Smooth muscle cell (in vitro differentiated cells): Measurements from ENCODE around the gene ERBIN. TPM values are rescaled to one million over a fixed set of nuclear protein-coding genes. Genes with fewer than 3 reads are reported as not detected.

Experiments used
- DNase-seq: peaks from one replicate; lab custom pipeline; 2025; ENCODE audit not compliant: unreplicated experiment; lab: John Stamatoyannopoulos, UW
- H2AFZ ChIP-seq: fragments of 200-600 bp; sonication (generic); 2 replicates; pipeline ENCODE4 v1.6.0; 2016; ENCODE audit warnings: antibody characterized with exemption, low read depth, mild to moderate bottlenecking
- H3F3A ChIP-seq: fragments of 200-600 bp; sonication (generic); 2 replicates; pipeline ENCODE4 v1.6.0; 2017; ENCODE audit warnings: antibody characterized with exemption, low read depth
- H3K27ac ChIP-seq: fragments of 200-600 bp; sonication (generic); 2 replicates; pipeline ENCODE4 v1.5.1; 2016; ENCODE audit warnings: low read depth, mild to moderate bottlenecking
- H3K27me3 ChIP-seq: fragments of 200-600 bp; sonication (generic); 2 replicates; pipeline ENCODE4 v1.6.1; 2016; ENCODE audit warnings: low read depth, mild to moderate bottlenecking
- H3K36me3 ChIP-seq: fragments of 200-600 bp; sonication (generic); 2 replicates; pipeline ENCODE4 v1.5.1; 2016; ENCODE audit warnings: low read depth
- H3K4me1 ChIP-seq: fragments of 200-600 bp; sonication (generic); 2 replicates; pipeline ENCODE4 v1.5.1; 2016; ENCODE audit warnings: low read depth
- H3K4me2 ChIP-seq: fragments of 200-600 bp; sonication (generic); 2 replicates; pipeline ENCODE4 v1.6.0; 2016; ENCODE audit warnings: mild to moderate bottlenecking
- H3K4me3 ChIP-seq: fragments of 200-600 bp; sonication (generic); 2 replicates; pipeline ENCODE4 v1.5.1; 2016; ENCODE audit warnings: mild to moderate bottlenecking
- H3K79me2 ChIP-seq: fragments of 200-600 bp; sonication (generic); 2 replicates; pipeline ENCODE4 v1.6.0; 2016; ENCODE audit warnings: low read depth, mild to moderate bottlenecking
- H3K9ac ChIP-seq: fragments of 200-600 bp; sonication (generic); 2 replicates; pipeline ENCODE4 v1.6.0; 2016; ENCODE audit warnings: low read depth
- H3K9me3 ChIP-seq: fragments of 200-600 bp; sonication (generic); replicated peaks from 2 replicates; pipeline ENCODE4 v1.5.1; 2016; ENCODE audit warnings: low read depth
- H4K20me1 ChIP-seq: fragments of 200-600 bp; sonication (generic); 2 replicates; pipeline ENCODE4 v1.6.0; 2016; ENCODE audit warnings: low read depth
- WGBS: methylation state at CpG from one replicate; pipeline ENCODE4 v1.1.7; 2016; ENCODE audit warnings: low lambda C conversion rate; 5-methylcytosine and 5-hydroxymethylcytosine counted together
- polyA plus RNA-seq: library from polyadenylated mRNA; unstranded; fragments of >200 nt; fragmentation: Nextera tagmentation; extraction: Ambion mirVana; gene quantifications from 2 replicates; pipeline ENCODE4 v1.2.1, GENCODE V29; 2016
- total RNA-seq: library from RNA; depleted of rRNA; stranded (reverse); fragments of >200 nt; gene quantifications from 2 replicates; pipeline ENCODE4 v1.2.3, GENCODE V29; 2014
- TF ChIP-seq, protein P1 (sequence below): fragments of 200-600 bp; sonication (generic); IDR thresholded peaks from 2 replicates; pipeline ENCODE4 v1.5.1; 2017; ENCODE audit warnings: borderline replicate concordance, mild to moderate bottlenecking, antibody characterized with exemption; ENCODE audit not compliant: insufficient read depth, poor library complexity, severe bottlenecking

The ERBIN gene
- total and polyA plus RNA-seq, 2 experiments from 2014 or later, result 16.8 to 75.8 TPM

- no peak for DNase-seq
- TF ChIP-seq, protein P1, sequence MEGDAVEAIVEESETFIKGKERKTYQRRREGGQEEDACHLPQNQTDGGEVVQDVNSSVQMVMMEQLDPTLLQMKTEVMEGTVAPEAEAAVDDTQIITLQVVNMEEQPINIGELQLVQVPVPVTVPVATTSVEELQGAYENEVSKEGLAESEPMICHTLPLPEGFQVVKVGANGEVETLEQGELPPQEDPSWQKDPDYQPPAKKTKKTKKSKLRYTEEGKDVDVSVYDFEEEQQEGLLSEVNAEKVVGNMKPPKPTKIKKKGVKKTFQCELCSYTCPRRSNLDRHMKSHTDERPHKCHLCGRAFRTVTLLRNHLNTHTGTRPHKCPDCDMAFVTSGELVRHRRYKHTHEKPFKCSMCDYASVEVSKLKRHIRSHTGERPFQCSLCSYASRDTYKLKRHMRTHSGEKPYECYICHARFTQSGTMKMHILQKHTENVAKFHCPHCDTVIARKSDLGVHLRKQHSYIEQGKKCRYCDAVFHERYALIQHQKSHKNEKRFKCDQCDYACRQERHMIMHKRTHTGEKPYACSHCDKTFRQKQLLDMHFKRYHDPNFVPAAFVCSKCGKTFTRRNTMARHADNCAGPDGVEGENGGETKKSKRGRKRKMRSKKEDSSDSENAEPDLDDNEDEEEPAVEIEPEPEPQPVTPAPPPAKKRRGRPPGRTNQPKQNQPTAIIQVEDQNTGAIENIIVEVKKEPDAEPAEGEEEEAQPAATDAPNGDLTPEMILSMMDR, result no peak
Measured at GRCh38 chr5:65989158-65989557, 62.8 kb downstream of the ERBIN start.

DNA sequence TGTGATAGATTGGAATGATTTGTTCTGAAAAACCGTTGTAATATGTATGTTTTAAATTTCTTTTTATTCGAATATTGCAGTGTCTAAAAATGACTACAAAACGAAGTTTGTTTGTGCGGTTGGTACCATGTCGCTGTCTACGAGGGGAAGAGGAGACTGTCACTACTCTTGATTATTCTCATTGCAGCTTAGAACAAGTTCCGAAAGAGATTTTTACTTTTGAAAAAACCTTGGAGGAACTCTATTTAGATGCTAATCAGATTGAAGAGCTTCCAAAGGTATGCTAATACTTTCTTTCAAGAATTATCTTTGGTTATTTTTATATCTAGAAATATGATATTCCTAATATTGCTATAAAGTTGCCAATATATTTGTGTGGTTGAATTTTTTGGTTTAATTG lies 66.3 kb downstream of the ERBIN start:
- no peak for DNase-seq
- Histone ChIP-seq H3F3A (peaks cover 4% of the 10 kb centered on the region), H3K36me3 (peaks cover 19% of the 10 kb centered on the region), H3K4me3 (no peak overlapping the region), H4K20me1 (peaks cover 91% of the 10 kb centered on the region), H3K4me1 (no peaks in the 10 kb centered on the region), H3K4me2 (no peak overlapping the region), H3K27me3 (no peaks in the 10 kb centered on the region), H3K79me2 (peaks cover 92% of the 10 kb centered on the region), H3K27ac (no peak overlapping the region), H3K9me3 (no peaks in the 10 kb centered on the region), H3K9ac (no peak overlapping the region), H2AFZ (no peak overlapping the region)
- TF ChIP-seq, protein P1, result no peak
- WGBS, result 88% methylated on average over 7 of the region's 7 CpGs

More at GRCh38 chr5:65989158-65989557, 62.8 kb downstream of the ERBIN start:
- H3K4me2 ChIP-seq, result no peak overlapping the region
- no peak overlapping the region for H2AFZ ChIP-seq
- H4K20me1 ChIP-seq, result peaks cover 95% of the 10 kb centered on the region
- no peaks in the 10 kb centered on the region for H3K9me3 ChIP-seq
- WGBS, result 76% methylated on average over 4 of the region's 4 CpGs
- H3K27ac ChIP-seq, result no peak overlapping the region
- peaks cover 6% of the 10 kb centered on the region for H3F3A ChIP-seq
- H3K27me3 ChIP-seq, result no peaks in the 10 kb centered on the region
- H3K4me1 ChIP-seq, result no peaks in the 10 kb centered on the region
- H3K36me3 ChIP-seq, result peaks cover 6% of the 10 kb centered on the region
- H3K4me3 ChIP-seq, result no peak overlapping the region
- peaks cover 91% of the 10 kb centered on the region for H3K79me2 ChIP-seq
- H3K9ac ChIP-seq, result no peak overlapping the region

GRCh38 chr5:65994117-65994786 lies 67.9 kb downstream of the ERBIN start:
- Histone ChIP-seq H4K20me1 (peaks cover 92% of the 10 kb centered on the region), H3F3A (peaks cover 4% of the 10 kb centered on the region), H3K79me2 (peaks cover 96% of the 10 kb centered on the region), H3K9me3 (no peaks in the 10 kb centered on the region), H3K4me1 (no peaks in the 10 kb centered on the region), H3K4me2 (no peak overlapping the region), H3K9ac (no peak overlapping the region), H2AFZ (no peak overlapping the region), H3K36me3 (peaks cover 19% of the 10 kb centered on the region), H3K27ac (no peak overlapping the region), H3K27me3 (no peaks in the 10 kb centered on the region), H3K4me3 (no peak overlapping the region)
- no peak for DNase-seq
- WGBS, result 96% methylated on average over 1 of the region's 1 CpG
- TF ChIP-seq, protein P1, result no peak
